GM23338 (cell line): Measurements from ENCODE around the gene LMF1.

Experiments
- CREB1 ChIP-seq: fragments of 250-450 bp; sonication (Bioruptor Pico); IDR thresholded peaks from 2 replicates; pipeline ENCODE4 v1.5.0; 2020; ENCODE audit warnings: low read depth, mild to moderate bottlenecking, moderate library complexity
- CTCF ChIP-seq, 2 experiments: fragments of 200-600 bp in 1 of 2; sonication (generic) in 1 of 2; conservative IDR thresholded peaks; 2 replicates each; pipeline versions ENCODE4 v1.5.1 to v1.6.1; 2016 to 2017; ENCODE audit warnings: antibody characterized with exemption in 2 of 2, low read depth in 2 of 2, mild to moderate bottlenecking in 2 of 2, moderate library complexity in 1 of 2
- ETS1 ChIP-seq: IDR thresholded peaks from 2 replicates; pipeline ENCODE4 v1.6.1; 2016; ENCODE audit warnings: antibody characterized with exemption
- EZH2 ChIP-seq: fragments of 200-600 bp; sonication (generic); IDR thresholded peaks from one replicate; pipeline ENCODE4 v1.8.0; 2017; ENCODE audit warnings: antibody characterized with exemption, mild to moderate bottlenecking, low read depth; ENCODE audit not compliant: unreplicated experiment
- EZH2phosphoT487 ChIP-seq: fragments of 200-600 bp; sonication (generic); IDR thresholded peaks from one replicate; pipeline ENCODE4 v1.8.1; 2018; ENCODE audit warnings: antibody characterized with exemption; ENCODE audit not compliant: unreplicated experiment
- JUNB ChIP-seq: IDR thresholded peaks from one replicate; pipeline ENCODE4 v1.6.1; 2016; ENCODE audit warnings: antibody characterized with exemption; ENCODE audit not compliant: unreplicated experiment
- POLR2AphosphoS5 ChIP-seq: IDR thresholded peaks from 2 replicates; pipeline ENCODE4 v1.6.1; 2016; ENCODE audit warnings: antibody characterized with exemption, low read depth
- REST ChIP-seq: IDR thresholded peaks from one replicate; pipeline ENCODE4 v1.6.1; 2018; ENCODE audit warnings: antibody characterized with exemption; ENCODE audit not compliant: unreplicated experiment
- ZNF114 ChIP-seq: fragments of 250-450 bp; sonication (Bioruptor Pico); IDR thresholded peaks from 2 replicates; pipeline ENCODE4 v1.5.0; 2020; ENCODE audit warnings: mild to moderate bottlenecking, moderate library complexity

- TF ChIP-seq CREB1 (no peak), REST (no peak), CTCF (conservative IDR thresholded peaks at IDR 0.05; ENCODE audit: low read depth in 2 of 2) (no peak), EZH2 (no peak), POLR2AphosphoS5 (no peak), JUNB (no peak), ZNF114 (CRISPR knock-in tag) (no peak), EZH2phosphoT487 (no peak), ETS1 (no peak)
Observed at GRCh38 chr16:868386-868755, 102.4 kb downstream of the LMF1 start.
